GM21529 (cell line): ENCODE measurements around the gene HAAO.
"Not testable (repeated sequence)": the region's sequence is repeated elsewhere in the genome, so short reads cannot be mapped to it uniquely, and the experiment has no call there.

Source experiments
- ATAC-seq: cut with Tn5 transposase; IDR thresholded peaks from one replicate; pipeline ENCODE4 v1.9.1; 2021; ENCODE audit not compliant: unreplicated experiment

The HAAO gene

DNA sequence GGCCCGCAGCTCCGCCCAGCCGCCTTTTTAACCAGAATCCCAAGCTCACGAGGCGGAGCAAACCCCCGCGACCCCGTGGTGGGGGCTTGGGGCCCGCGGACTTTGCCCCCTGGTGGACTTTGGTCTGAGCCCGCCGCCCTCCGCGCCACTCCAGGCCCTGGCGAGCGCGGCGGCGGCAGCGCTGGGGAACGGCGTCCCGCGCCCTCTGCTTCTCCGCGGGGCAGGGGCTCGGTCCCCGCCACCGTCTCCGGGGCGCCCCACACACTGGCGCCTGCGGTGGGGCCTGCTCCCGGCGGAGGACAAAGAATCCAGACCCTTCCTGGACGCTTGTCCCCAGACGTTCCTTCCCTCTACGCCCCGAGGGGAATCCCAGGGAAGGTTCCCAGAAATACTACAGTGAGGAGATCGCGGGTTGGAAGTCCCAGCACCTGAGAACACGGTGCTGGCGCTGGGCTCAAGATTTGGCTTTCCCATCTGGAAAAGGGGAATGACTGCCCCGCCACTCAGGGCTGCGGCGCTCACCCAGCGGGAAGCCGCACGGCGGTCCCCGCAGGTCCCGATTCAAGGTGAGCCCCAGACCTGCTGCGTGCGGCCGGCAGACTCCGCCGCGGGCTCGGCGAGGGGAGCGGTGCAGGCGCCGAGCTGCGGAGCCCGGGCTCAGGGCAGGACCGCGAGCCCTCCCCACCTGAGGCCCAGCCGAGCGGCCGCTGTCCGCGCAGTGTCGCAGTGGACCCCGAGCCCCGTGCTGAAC, at the start of gene HAAO:
Gene HAAO (minus strand): TSS at position 1 of the 751 bp plus-strand sequence. CDS start 47 bp downstream, outside the sequence.
- peak; percentile 29 for ATAC-seq

DNA sequence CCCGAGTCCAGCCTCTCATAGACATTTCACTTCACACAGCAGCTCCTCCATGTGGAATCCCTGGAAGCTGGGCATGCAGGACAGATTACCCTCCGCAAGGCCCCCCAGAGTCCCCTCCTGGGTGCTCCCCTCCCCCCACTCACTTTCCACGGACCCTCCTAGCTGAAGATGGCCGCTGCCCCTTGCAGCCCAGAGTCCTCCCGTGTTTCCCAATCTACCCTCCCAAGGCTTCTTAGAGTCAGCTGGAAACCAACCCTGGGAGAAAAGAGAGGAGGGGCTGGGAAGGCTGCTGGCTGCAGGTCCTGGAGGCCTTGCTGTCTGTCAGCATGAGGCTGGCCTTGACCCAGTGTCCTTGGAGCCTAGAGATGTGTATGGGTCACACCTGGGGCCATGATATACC, 49.0 kb upstream of the HAAO start:
- no peak for ATAC-seq

DNA sequence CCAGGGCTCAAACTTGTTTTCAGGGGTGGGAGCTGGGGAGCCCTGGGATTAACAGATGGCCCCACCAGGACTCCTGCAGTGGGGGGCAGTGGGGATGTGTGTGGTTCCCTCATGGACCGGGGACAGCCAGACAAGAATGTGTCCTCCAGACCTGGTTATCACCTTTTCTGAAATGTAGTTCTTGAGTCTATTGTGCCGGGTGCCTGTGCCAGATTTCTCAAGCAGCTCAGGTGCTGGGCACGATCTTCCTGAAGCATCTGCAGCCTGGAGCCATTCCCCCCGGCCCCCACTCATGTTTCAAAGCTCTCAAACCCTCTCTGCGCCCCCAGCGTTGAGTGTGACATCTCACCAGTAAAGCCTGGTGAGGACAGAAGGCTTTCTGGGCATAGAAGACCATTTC, 48.4 kb upstream of the HAAO start:
- ATAC-seq = no peak

DNA sequence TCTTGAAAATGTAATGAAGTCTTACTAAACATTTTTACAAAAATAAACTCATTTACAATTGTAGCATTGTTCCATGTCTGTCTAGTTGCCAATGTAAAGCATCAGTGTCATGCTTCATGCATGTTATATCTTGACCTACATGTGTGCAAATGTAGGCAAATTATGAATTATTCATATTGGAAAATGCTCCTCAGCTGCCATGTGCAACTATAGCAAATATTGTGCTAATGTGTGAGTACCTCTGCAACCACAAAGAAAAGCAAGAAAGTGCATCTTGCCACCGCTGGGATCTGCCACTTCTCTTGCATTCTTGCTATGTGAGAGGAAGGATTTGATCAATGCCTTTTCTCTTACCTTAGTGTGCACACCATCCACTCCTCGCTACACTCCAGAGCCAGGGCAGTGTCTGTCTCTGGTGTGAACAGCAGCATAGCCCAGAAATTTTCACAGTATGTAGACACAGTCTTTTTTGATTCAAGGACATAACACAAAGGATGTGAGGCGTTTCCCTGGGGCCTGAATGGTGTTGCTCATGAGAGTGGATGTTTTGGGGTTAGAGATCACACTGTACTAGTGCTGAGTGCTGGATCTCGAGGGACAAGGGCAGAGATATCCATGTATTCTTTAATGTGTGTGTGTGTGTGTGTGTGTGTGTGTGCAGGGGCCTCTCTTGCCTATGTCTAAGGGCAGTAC, 47.6 kb upstream of the HAAO start:
- ATAC-seq = no peak

DNA sequence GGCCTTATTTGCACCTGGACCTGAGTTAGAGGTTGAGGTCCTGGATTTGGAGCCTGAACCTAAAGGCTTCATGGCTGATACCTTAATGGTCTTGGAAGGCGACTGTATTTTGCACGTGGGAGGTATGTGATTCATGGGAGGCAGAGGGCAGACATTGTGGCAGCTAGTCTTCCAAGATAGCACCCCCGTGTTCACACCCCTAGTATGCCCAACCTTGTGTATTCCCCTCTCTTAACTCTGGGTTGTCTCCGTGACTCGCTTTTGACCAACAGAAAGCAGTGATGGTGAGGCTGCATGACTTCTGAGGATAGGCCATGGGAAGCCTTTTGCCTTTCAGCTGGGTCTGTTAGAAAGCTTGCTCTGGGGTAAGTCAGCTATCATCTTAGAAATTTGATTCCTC, 45.8 kb upstream of the HAAO start:
- ATAC-seq = no peak

DNA sequence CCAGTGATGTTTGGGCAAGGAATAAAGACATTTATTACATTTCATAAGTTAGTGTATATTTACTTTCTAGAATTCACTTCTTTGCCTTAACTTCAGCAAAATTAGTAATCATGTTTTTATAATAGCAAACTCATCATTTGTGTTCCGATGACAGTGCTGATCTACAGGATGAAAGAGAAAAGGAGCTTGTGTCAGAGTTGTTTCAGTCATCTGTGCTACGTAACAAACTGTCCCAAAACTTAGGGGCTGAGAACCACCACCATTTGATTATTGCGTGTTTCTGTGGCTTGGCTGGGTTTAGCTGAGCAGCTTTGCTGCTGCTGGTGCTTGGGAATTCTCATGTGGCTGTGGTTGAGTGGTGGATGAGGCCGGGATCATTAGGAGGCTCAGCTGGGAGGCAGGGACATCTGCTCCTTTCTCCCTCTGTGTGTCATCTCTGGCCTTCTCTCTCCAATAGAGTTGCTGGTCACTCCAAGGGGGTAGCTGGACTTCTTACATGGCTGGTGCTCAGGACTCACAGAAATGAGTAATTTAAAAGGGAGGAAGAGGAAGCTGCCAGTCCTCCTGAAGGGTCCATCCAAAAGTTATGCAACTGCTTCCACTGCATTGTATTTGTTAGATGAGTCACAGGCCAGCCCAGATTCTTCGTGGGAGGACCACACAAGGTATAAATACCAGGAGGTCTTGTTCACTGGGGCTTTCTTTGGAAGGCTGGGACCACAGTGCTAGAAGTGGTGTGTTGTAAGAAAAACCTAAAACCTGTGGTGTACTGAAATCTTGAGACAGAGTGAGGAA, 43.4 kb upstream of the HAAO start:
- ATAC-seq = no peak

DNA sequence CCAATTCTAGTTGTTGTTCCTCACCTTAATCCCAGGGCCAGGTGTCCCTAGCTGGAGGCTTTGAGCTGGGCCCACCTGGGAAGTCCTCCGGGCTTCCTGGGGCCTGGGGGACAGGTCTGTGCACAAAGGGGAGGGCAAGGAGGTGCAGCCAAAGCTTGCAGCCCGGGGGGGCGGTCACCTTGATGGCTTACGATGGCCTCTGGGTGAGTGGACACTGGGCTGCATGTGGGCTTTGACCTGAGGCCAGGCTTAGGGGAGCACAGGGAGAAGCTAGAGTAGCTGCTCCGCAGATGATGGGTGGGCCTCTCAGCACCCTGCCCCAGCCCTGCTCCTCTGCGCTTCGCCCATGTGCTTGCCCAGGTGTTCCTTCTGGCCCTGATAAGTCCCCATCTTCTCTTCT, 41.8 kb upstream of the HAAO start:
- no peak for ATAC-seq

DNA sequence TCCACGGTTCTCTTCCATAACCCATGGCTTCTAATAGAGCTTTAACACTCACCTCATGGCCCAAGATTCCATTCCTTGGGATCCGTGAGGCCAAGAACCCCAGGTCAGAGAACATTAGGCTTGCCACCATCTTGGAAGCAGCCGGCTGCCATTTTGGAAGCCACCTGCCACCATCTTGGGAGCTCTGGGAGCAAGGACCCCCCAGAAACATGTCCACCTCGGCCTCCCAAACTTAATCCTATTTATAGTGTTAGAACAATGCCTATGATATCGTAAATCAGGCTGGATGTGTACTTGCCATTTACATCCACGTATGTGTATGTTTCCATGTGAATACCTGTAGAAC, 39.9 kb upstream of the HAAO start:
- no peak for ATAC-seq

DNA sequence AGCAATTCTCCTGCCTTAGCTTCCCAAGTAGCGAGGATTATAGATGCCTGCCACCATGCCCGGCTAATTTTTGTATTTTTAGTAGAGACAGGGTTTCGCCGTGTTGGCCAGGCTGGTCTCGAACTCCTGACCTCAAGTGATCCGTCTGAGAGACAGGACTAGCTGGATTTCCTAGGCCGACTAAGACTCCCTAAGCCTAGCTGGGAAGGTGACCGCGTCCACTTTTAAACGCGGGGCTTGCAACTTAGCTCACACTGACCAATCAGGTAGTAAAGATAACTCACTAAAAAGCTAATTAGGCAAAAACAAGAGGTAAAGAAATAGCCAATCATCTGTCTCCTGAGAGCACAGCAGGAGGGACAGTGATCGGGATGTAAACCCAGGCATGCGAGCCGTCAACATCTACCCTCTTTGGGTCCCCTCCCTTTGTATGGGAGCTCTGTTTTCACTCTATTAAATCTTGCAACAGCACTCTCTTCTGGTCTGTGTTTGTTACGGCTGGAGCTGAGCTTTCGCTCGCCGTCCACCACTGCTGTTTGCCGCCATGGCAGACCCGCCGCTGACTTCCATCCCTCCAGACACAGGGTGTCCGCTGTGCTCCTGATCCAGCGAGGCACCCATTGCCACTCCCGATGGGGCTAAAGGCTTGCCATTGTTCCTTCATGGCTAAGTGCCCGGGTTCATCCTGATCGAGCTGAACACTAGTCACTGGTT, 39.3 kb upstream of the HAAO start:
- not testable (repeated sequence) for ATAC-seq

DNA sequence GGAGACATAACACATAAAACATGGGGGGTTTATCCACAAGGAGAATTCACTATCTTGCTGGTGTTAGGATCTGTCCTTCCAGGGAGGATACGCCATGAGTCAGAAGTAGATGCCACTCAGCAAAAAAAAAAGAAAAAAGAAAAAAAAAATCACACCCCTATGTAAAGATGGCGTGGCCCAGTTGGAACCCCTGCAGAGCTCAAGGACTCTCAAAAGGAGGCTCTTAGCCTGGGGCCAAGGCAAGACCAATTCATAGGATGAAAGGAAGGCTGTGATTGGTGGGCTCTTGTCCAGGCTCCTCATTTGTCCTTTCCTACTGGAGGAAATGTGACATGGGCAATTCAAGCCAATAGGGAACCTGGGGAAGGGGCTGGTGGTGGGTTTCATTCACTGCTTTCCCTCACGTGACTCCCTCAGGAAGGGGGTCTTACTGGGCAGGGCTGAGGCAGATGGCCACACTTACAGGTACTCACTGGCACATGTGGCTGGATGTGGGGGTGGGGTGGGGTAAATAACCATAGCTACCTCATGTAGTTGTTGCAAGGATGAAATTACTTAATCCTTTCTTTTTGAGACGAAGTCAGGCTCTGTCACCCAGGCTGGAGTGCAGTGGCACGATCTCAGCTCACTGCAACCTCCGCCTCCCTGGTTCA, 38.7 kb upstream of the HAAO start:
- no peak for ATAC-seq

DNA sequence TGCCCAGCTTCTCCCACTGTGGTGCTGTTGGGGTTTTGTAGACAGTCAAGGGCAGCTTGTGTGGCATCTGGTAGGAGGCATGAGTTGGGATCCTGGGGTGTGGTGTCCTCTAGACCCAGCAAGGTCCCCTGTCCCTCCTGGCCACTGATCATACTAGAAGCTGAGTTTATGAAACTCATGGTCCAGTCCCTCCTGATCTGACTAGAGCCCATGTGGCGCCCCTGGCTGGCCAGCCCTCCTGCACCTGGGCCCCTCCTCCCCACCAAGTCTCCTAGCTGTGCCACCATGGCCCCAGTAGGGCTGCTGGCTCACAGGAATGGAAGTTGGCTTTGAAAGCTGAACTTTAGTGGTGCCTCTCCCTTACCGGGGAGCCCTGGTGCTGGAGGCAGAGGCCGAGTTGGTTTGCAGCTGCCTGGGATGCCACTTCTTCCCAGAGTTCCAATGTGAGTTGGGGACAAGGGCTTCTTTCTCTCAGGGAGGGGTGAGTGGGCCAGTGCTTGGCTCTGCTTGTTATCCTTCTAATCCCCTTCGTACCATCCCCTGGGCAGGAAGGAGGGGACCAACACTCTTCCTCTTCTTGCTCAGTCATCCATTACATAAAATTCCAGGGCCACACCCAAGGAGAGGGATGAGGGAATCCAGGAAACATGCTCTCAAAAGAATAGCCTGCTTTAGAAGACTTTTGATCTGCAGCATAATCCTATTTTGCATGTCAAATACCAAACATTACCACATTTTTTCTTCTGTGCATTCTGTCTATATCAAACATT, 37.5 kb upstream of the HAAO start:
- ATAC-seq = no peak

DNA sequence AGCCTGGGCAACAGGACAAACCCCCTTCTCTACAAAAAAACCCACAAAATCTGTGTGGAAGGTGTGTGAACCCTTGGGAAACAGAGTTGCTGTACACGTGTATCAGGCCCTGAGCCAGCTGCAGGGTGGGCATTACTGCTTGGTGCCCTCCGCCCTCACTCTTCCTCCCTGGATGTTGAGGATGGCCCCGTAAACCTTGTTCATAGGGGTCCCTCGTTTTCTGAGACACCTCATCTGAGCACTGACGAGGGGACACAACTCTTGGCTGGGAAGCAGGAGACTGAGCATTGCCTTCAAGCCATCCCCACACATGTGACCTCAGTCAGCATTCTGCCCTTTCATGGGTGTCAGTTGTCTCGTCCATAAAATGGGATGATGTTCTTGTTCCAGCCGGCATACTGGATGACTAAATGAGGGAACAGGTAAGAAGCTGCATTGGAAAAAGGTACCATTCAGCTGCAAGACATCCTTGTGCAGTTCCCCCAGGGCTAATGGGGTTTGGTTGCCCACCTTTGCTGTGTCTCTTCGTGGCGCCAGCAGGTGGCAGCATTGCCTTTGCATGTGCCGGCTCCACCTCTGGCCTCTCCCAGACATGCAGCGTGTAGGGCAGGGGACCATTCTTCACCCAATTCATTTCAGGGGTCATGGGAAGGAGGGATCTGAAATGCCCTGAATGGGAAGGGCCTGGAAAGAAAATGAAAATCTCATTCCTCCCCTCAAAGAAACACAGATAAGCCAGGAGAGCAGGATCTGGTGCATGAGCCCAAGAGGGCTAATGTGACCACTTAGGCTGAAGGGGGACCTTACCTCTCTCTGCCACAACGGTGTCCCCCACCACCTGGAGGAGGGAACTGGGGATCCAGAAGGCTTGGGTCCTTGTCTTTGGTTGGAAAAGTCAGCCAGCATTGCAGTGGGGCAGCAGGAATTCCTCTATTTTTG, 36.4 kb upstream of the HAAO start:
- peak; percentile 96 for ATAC-seq

DNA sequence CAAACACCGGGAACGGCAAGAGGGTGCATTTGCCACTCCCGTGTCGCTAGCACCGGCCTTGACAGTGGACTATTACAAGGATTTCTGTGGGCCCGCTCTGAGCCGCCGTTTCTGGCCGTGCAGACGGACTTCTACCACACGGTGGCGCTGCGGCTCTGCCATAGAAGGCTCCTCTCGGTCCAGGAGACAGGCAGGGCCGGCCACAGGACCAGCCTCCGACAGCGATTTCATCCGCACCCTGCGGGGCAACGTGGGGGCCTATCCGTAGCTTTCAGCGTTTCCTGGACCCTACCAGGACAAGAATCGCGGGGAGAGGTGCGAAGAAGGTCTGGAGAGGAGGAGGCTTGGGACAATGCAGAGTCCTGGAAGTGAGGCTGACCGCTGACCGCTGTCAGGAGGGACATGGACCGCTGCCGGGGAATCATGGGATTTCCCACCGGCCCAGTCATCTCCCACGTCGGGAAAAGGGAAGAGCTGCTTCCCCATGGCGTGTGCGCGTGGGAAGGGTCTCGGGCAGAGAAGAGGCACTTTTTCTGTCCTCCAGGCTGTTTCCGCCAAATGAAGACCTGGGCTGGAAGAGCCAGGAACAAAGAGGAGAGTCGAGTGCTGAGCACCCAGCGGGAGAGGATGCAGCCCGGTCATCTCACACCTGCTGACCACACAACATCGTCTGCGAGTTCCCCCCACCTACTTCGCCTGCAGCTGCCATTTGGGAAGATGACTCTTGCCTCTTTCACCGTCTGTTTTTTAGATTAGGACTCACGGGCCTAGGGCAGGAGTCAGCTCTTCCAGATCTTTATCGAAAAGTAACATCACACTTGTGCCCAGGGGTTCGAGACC, 35.5 kb upstream of the HAAO start:
- peak; percentile 62 for ATAC-seq

DNA sequence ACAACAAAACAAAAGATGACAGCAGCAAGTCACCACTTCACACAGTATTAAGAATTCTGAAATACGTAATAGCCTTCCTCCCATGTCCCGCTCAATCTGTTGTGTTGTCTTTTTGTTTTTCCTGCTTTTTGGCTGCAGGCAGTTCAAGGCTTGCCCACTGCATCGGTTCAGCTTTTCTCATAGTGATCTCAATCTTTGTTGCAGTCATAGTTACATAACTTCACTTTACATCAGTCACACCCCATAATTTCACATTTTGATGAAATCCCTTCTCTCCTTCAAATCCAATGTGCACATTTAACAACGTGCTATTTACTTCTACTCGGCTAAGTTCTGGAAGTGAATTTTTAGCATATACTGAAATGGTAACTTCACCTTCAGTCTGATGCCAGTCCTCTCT, 33.8 kb upstream of the HAAO start:
- no peak for ATAC-seq

DNA sequence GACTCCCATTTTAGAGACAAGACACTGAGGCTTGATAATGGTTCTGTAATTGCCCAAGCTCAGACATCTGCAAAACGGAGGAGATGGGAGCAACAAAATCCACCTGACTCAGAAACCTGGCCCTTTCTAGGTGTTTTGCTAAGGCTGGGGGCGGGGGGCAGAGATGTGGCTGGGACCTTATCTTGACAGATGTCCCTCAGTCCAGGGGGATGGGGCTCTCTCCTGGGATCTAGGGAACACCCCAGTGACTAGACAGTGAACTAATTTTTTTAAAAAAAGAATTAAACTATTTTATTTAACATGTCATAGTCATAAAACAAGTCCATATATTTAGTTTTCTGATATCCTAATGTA, 32.0 kb upstream of the HAAO start:
- no peak for ATAC-seq

DNA sequence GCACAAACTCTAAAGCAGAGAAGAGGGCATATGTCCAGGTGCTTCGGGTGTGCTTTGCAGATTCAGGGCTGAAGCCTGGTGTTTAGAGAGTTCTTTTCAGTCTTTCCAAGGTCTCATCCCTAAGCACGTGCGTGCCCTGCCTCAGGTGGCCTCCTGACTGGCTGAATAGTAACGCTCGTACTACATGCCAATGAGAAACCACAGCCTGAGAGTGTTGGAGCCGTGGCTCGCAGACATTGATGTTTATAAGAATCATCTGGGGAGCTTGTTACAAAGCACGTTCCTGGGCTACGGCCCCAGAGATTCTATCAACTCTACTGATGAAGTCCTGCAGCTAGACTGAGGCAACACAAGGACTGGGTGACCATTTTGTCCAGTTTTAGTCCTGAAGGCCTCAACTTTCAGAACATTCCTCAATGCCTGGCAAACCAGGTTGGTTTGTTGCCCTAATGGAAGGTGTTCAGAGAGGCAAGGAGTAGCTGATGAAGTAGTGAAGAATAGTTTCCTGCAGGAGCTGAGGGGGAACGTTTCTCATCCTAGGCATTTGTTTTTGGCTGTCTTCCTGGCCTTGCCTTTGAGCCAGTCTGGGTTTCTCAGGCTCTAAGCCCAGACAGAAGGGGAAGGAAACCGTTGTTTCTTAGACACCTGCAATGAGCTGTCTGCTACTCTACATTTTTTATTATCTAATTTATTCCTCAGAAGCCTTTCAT, 31.5 kb upstream of the HAAO start:
- ATAC-seq = no peak

DNA sequence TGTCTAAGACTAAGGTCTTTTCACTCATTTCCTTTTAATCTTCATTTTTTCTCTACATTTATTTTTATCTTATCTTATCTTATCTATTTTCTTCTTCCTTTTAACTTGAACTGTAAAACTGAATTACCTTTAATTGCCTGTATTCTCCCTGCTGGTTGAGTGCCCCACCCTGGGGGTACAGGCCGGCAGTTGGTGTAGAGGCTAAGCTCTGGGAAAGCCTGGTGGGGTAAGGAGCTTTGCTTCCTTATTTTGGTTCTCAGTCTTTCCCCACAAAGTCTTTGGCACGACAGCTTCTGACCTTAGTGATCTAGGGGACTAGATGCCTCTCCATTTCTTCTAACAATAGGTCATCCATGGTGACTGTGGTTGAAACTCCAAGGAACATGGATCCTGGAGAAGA, 26.8 kb upstream of the HAAO start:
- no peak for ATAC-seq

DNA sequence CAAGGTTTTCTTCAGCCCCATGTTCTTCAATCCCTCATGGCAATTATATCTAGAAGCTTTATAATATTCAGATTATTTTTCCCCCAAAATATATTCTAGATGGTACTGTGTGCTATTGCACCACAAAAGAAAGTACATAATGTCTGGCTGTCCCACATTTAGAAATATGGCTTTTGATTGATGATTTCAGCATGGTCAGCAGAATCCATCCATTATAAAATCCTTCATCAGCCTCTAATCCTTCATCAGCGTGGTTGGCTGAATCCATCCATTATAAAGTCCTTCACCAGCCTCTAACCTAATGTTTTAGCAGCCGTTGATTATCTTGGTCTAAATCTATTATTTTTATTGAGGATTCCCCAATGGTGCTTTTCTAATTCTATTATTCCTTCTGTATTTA, 23.3 kb upstream of the HAAO start:
- no peak for ATAC-seq
